Measurements from ENCODE around the gene BTRC. TPM values are rescaled to one million over a fixed set of nuclear protein-coding genes. Genes with fewer than 3 reads are reported as not detected.
"Not testable (repeated sequence)": the region's sequence is repeated elsewhere in the genome, so short reads cannot be mapped to it uniquely, and the experiment has no call there.

The BTRC gene
- total RNA-seq, 1 donor from 2014 or later: 27.5 TPM

GRCh38 chr10:101322266-101323108, 31.5 kb upstream of the BTRC start:
- Mint-ChIP-seq H3K27ac (ENCODE audit: unreplicated experiment) (peak overlapping the region; percentile 67), H3K4me1 (ENCODE audit: unreplicated experiment) (peaks cover 8% of the 10 kb centered on the region), H3K4me3 (ENCODE audit: unreplicated experiment) (no peak overlapping the region), H3K9me3 (ENCODE audit: unreplicated experiment) (no peaks in the 10 kb centered on the region), H3K27me3 (ENCODE audit: unreplicated experiment) (peaks cover 5% of the 10 kb centered on the region), H3K36me3 (ENCODE audit: low read depth, unreplicated experiment) (no peaks in the 10 kb centered on the region)
- no peak for DNase-seq (ENCODE audit: low spot score)
- TF ChIP-seq CTCF (IDR thresholded peaks at IDR 0.05; ENCODE audit: unreplicated experiment): no peak

GRCh38 chr10:101323495-101323894, 30.5 kb upstream of the BTRC start:
- Mint-ChIP-seq H3K4me3 (ENCODE audit: unreplicated experiment) (no peak overlapping the region), H3K4me1 (ENCODE audit: unreplicated experiment) (peaks cover 8% of the 10 kb centered on the region), H3K27ac (ENCODE audit: unreplicated experiment) (no peak overlapping the region), H3K27me3 (ENCODE audit: unreplicated experiment) (peaks cover 3% of the 10 kb centered on the region), H3K36me3 (ENCODE audit: low read depth, unreplicated experiment) (no peaks in the 10 kb centered on the region), H3K9me3 (ENCODE audit: unreplicated experiment) (no peaks in the 10 kb centered on the region)
- DNase-seq (ENCODE audit: low spot score): no peak
- no peak for TF ChIP-seq CTCF (IDR thresholded peaks at IDR 0.05; ENCODE audit: unreplicated experiment)

GRCh38 chr10:101327454-101327853, 26.5 kb upstream of the BTRC start:
- H3K36me3 Mint-ChIP-seq (ENCODE audit: low read depth, unreplicated experiment); H3K9me3 Mint-ChIP-seq (ENCODE audit: unreplicated experiment); H3K4me1 Mint-ChIP-seq (ENCODE audit: unreplicated experiment); DNase-seq (ENCODE audit: low spot score); H3K27me3 Mint-ChIP-seq (ENCODE audit: unreplicated experiment); H3K4me3 Mint-ChIP-seq (ENCODE audit: unreplicated experiment); H3K27ac Mint-ChIP-seq (ENCODE audit: unreplicated experiment): not testable (repeated sequence)

- Mint-ChIP-seq H3K9me3 (ENCODE audit: unreplicated experiment) (no peaks in the 10 kb centered on the region), H3K27me3 (ENCODE audit: unreplicated experiment) (peaks cover 3% of the 10 kb centered on the region), H3K4me1 (ENCODE audit: unreplicated experiment) (peaks cover 3% of the 10 kb centered on the region), H3K4me3 (ENCODE audit: unreplicated experiment) (no peak overlapping the region), H3K36me3 (ENCODE audit: low read depth, unreplicated experiment) (no peaks in the 10 kb centered on the region), H3K27ac (ENCODE audit: unreplicated experiment) (no peak overlapping the region)
- no peak for DNase-seq (ENCODE audit: low spot score)
- no peak for TF ChIP-seq CTCF (IDR thresholded peaks at IDR 0.05; ENCODE audit: unreplicated experiment)
These were observed 24.5 kb upstream of the BTRC start for GRCh38 chr10:101329341-101330032.

GRCh38 chr10:101330231-101330630, 23.7 kb upstream of the BTRC start:
- Mint-ChIP-seq H3K27me3 (ENCODE audit: unreplicated experiment) (peaks cover 3% of the 10 kb centered on the region), H3K4me3 (ENCODE audit: unreplicated experiment) (no peak overlapping the region), H3K27ac (ENCODE audit: unreplicated experiment) (no peak overlapping the region), H3K36me3 (ENCODE audit: low read depth, unreplicated experiment) (no peaks in the 10 kb centered on the region), H3K4me1 (ENCODE audit: unreplicated experiment) (no peaks in the 10 kb centered on the region), H3K9me3 (ENCODE audit: unreplicated experiment) (no peaks in the 10 kb centered on the region)
- DNase-seq (ENCODE audit: low spot score): no peak
- no peak for TF ChIP-seq CTCF (IDR thresholded peaks at IDR 0.05; ENCODE audit: unreplicated experiment)
